ENCODE results near the gene NKX1-2. TPM values are rescaled to one million over a fixed set of nuclear protein-coding genes. Genes with fewer than 3 reads are reported as not detected.

Gene NKX1-2
- total RNA-seq, 1 experiment from 2014 or later, result 3.4 TPM

DNA sequence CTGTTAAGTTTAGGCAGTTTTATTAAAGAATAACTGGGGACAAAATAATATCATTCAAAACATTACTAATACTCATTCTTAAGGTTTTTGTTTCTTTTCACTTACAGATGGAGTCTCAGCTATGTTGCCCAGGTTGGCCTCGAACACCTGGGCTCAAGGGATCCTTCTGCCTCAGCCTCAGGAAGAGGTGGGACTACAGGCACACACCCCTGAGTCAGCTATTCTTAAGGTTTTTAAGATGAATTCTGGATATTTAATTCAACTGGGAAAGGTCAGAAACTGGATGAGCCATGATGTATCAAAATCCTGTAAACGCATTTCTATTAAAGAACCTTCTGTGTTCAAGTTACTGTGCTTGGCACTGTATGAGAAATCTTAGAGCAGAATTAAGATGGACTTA lies 34.6 kb downstream of the NKX1-2 start:
- intact Hi-C loops (cut with micrococcal nuclease), result loop anchor here (5.0 kb wide), 1 partner anchor 327 kb away; the partner anchor contains the start of gene FAM53B
- POLR2A ChIA-PET, result no interaction called here

DNA sequence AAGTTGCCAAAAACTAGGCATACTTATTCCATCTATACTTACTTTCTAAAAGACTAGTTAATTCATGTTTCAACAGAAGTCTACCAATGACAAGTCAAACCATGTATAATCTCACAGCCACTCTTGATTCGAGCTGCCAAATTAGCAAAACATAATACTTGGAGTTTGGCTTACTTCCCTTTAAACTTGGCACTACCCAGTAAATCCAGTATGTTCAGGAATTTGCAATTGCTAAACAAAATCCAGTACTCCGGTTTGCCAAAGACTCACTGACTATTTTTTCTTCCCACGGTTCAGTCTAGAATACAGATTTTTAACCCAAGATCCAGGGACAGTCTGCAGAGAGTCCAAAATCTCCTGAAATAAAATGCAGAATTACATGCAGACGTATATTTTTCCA lies 35.8 kb downstream of the NKX1-2 start:
- Histone ChIP-seq H3K9me3 (ENCODE audit: control insufficient read depth in 1 of 2, insufficient read depth in 1 of 2, low read depth in 1 of 2, low read length in 2 of 2) (no peaks in the 10 kb centered on the region), H3K79me2 (ENCODE audit: insufficient read depth, low read length) (peaks cover 60% of the 10 kb centered on the region), H3K9me2 (ENCODE audit: insufficient read depth) (no peaks in the 10 kb centered on the region), H3K27me3 (ENCODE audit: insufficient read depth, low read length) (no peaks in the 10 kb centered on the region), H3K36me3 (ENCODE audit: control insufficient read depth in 1 of 2, insufficient read depth in 2 of 2, low read length in 2 of 2) (peaks cover 1 to 3% of the 10 kb centered on the region in 2 experiments; a peak in 2 of 4 replicates), H3K4me3 (replicated peaks in 1 of 2; ENCODE audit: low read depth in 1 of 2, low read length in 2 of 2) (no peak overlapping the region), H3K4me2 (ENCODE audit: low read length) (no peak overlapping the region), H3K4me1 (ENCODE audit: control insufficient read depth in 1 of 2, insufficient read depth in 2 of 2, low read length in 2 of 2) (peaks cover 5 to 9% of the 10 kb centered on the region in 2 experiments; a peak in 3 of 4 replicates), H4K20me1 (ENCODE audit: insufficient read depth) (0 out of 2 replicates have a peak, but pooled peaks cover 5% of the 10 kb centered on the region), H3K27ac (ENCODE audit: low read depth, low read length) (no peak overlapping the region), H2AFZ (ENCODE audit: low read depth, low read length, poor library complexity, severe bottlenecking) (no peak overlapping the region), H3K9ac (ENCODE audit: low read length) (no peak overlapping the region)
- no peak for DNase-seq (ENCODE audit: low read depth, low spot score)
- intact Hi-C loops (cut with micrococcal nuclease), result no loop called here
- BruUV-seq (replicated peaks), result no TSS peak
- ATAC-seq, result no peak
- ChIA-PET POLR2A (interaction anchor here (1.4 kb wide), 1 partner anchor 11 kb away, joined by 4 read pairs; no protein-coding TSS in a partner anchor), CTCF (interaction anchor here (1.0 to 2.1 kb wide), 3 partner anchors 10 to 418 kb away, joined by 3 to 19 read pairs (median 6); no protein-coding TSS in a partner anchor), RAD21 (ENCODE audit: low non-redundant PET in 1 of 2, low total read pairs in 2 of 2, uncharacterized antibody in 2 of 2, unreplicated experiment in 2 of 2) (no interaction called here)
- TF ChIP-seq CBX3 (IDR thresholded peaks at IDR 0.05; ENCODE audit: low read depth) (no peak), RAD21 (IDR thresholded peaks at IDR 0.05; ENCODE audit: low read depth) (no peak), CEBPB (IDR thresholded peaks at IDR 0.05; ENCODE audit: low read depth) (no peak), POLR2AphosphoS5 (IDR thresholded peaks at IDR 0.05; ENCODE audit: low read depth, low read length) (no peak), SRF (IDR thresholded peaks at IDR 0.05; ENCODE audit: low read depth) (no peak), TCF7L2 (IDR thresholded peaks at IDR 0.05; ENCODE audit: borderline replicate concordance, extremely low read depth, insufficient read depth, insufficient read length) (no peak), JUND (IDR thresholded peaks at IDR 0.05) (no peak), ZNF274 (IDR thresholded peaks at IDR 0.05; ENCODE audit: low read depth, low read length) (no peak), ELF1 (IDR thresholded peaks at IDR 0.05; ENCODE audit: borderline replicate concordance, low read depth) (no peak), EZH2phosphoT487 (IDR thresholded peaks at IDR 0.05; ENCODE audit: borderline replicate concordance) (no peak), EGR1 (IDR thresholded peaks at IDR 0.05; ENCODE audit: low read depth) (no peak), MAX (IDR thresholded peaks at IDR 0.05) (no peak), SIN3A (IDR thresholded peaks at IDR 0.05; ENCODE audit: low read depth) (no peak), CTCF (IDR thresholded peaks at IDR 0.05 in 2 of 3, conservative IDR thresholded peaks at IDR 0.05 in 1 of 3; ENCODE audit: borderline replicate concordance in 1 of 3, insufficient read depth in 1 of 3, low read depth in 2 of 3, low read length in 2 of 3) (no peak), REST (IDR thresholded peaks at IDR 0.05; ENCODE audit: low read depth) (no peak)

More for the DNA sequence above, 34.6 kb downstream of the NKX1-2 start:
- ATAC-seq (no peak), DNase-seq (ENCODE audit: low read depth, low spot score) (no peak)
- Histone ChIP-seq H3K4me2 (ENCODE audit: low read length) (no peak overlapping the region), H4K20me1 (ENCODE audit: insufficient read depth) (0 out of 2 replicates have a peak, but pooled peaks cover 5% of the 10 kb centered on the region), H3K9ac (ENCODE audit: low read length) (no peak overlapping the region), H3K9me2 (ENCODE audit: insufficient read depth) (no peaks in the 10 kb centered on the region), H3K36me3 (ENCODE audit: control insufficient read depth in 1 of 2, insufficient read depth in 2 of 2, low read length in 2 of 2) (peaks cover 0 to 3% of the 10 kb centered on the region in 2 experiments; a peak in 1 of 4 replicates), H3K9me3 (ENCODE audit: control insufficient read depth in 1 of 2, insufficient read depth in 1 of 2, low read depth in 1 of 2, low read length in 2 of 2) (no peaks in the 10 kb centered on the region), H3K27ac (ENCODE audit: low read depth, low read length) (no peak overlapping the region), H3K4me3 (replicated peaks in 1 of 2; ENCODE audit: low read depth in 1 of 2, low read length in 2 of 2) (no peak overlapping the region), H3K4me1 (ENCODE audit: control insufficient read depth in 1 of 2, insufficient read depth in 2 of 2, low read length in 2 of 2) (peaks cover 10 to 15% of the 10 kb centered on the region in 2 experiments), H3K79me2 (ENCODE audit: insufficient read depth, low read length) (peaks cover 60% of the 10 kb centered on the region), H3K27me3 (ENCODE audit: insufficient read depth, low read length) (no peaks in the 10 kb centered on the region), H2AFZ (ENCODE audit: low read depth, low read length, poor library complexity, severe bottlenecking) (no peak overlapping the region)
- ChIA-PET RAD21 (ENCODE audit: low non-redundant PET in 1 of 2, low total read pairs in 2 of 2, uncharacterized antibody in 2 of 2, unreplicated experiment in 2 of 2) (no interaction called here), CTCF (interaction anchor here (0.7 to 1.8 kb wide), 3 partner anchors 8 to 35 kb away, joined by 3 to 14 read pairs (median 3); no protein-coding TSS in a partner anchor)
- TF ChIP-seq CEBPB (IDR thresholded peaks at IDR 0.05; ENCODE audit: low read depth), result no peak
- BruUV-seq (replicated peaks), result no TSS peak
